Measurements from ENCODE around the gene KLHL29.

DNA sequence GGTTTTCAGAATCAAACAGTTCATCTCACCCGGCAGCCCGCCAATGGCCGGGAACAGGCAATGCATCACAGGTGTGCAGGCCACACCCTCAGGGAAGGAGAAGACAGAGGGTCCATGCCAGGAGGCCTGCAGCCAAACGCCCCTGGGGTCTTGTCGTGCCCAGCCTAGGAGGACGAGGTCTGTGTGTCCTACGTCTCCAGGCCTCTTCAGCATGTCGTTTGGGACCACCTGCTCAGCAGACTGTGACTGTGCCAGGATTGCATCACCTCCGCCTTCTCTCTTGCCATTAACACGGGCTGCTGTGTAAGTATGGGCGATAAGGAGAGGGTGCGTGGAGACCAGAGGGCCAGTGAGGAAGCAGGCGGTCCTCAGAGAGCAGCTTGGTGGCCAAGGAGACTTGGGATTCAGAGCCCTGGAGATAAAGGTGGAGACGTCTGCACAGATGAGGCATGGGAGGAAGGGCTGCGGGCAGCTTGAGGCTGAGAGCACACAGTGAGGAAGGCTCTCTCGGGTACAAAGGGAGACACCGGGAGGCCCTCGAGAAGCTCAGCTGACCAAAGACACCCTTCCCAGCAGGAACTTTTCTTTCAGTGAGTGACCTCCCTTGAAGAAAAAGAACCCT is 37.4 kb upstream of the KLHL29 start:
- TF ChIP-seq POLR2A (IDR thresholded peaks at IDR 0.05; ENCODE audit: low read depth, low read length) (no peak), TAF1 (IDR thresholded peaks at IDR 0.05; ENCODE audit: low read depth, low read length) (no peak), POU2F2 (IDR thresholded peaks at IDR 0.05; ENCODE audit: low read depth, low read length) (no peak), POLR2AphosphoS5 (IDR thresholded peaks at IDR 0.05; ENCODE audit: low read depth, low read length) (no peak), SPI1 (IDR thresholded peaks at IDR 0.05; ENCODE audit: low read depth, low read length) (no peak)
